Mesenteric fat pad (tissue), 1 donor: ENCODE data around the gene BRAT1. TPM values are rescaled to one million over a fixed set of nuclear protein-coding genes. Genes with fewer than 3 reads are reported as not detected.
"Not testable (repeated sequence)": the region's sequence is repeated elsewhere in the genome, so short reads cannot be mapped to it uniquely, and the experiment has no call there.

ENCODE experiments used
- DNase-seq: peaks from one replicate; pipeline ENCODE4 v3.0.0-alpha.2; 2020; ENCODE audit warnings: low spot score
- total RNA-seq: library from RNA; stranded (reverse); fragmentation: NEBNext Ultra II Directional; extraction: Animal tissue kit (Norgen Biotek cat#: 25700); gene quantifications from one replicate; pipeline ENCODE4 v1.2.1, GENCODE V29; 2021
- donor health status: DM: yes; HTN: yes; CAD: no.

The BRAT1 gene
- total RNA-seq, 1 donor from 2014 or later: 29.8 TPM

- DNase-seq: no peak
These were observed 16.1 kb downstream of the BRAT1 start for GRCh38 chr7:2539031-2539911.

- DNase-seq: no peak
These were observed 17.1 kb downstream of the BRAT1 start for GRCh38 chr7:2537981-2538851.

DNA sequence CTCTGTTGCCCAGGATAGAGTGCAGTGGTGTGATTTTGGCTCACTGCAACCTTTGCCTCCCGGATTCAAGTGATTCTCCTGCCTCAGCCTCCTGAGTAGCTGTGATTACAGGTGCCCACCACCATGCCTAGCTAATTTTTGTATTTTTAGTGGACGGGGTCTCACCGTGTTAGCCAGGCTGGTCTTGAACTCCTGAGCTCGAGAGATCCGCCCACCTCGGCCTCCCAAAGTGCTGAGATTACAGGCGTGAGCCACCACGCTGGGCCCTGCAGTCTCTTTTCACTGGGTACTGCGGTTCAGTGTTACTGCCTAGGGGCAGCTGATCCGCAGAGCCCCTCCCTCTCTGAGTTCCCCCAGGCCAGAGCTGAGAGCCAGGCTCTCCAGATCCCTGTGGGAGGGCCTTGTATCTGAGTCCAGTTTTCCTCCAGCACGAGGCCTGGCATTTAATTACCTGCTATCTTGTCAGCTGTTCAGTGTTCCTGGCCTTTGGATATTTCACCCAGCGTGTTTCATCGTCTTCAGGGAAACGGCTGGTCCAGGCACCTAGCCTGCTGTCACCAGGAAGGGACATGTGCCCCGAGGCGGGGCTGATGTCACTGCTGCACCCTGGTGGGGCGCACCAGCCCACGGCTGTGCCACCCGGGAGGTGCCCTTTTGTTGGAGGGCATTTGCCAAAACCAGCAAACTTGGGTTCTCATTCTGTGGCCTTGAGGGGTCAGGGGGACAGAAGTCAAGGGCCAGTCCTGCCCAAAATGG lies 19.3 kb downstream of the BRAT1 start:
- DNase-seq: not testable (repeated sequence)

- not testable (repeated sequence) for DNase-seq
These were observed 21.1 kb downstream of the BRAT1 start for GRCh38 chr7:2534214-2534613.

DNA sequence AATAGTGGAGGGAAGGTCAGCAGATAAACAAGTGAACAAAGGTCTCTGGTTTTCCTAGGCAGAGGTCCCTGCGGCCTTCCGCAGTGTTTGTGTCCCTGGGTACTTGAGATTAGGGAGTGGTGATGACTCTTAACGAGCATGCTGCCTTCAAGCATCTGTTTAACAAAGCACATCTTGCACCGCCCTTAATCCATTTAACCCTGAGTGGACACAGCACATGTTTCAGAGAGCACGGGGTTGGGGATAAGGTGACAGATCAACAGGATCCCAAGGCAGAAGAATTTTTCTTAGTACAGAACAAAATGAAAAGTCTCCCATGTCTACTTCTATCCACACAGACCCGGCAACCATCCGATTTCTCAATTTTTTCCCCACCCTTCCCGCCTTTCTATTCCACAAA lies 21.8 kb downstream of the BRAT1 start:
- DNase-seq: not testable (repeated sequence)

- not testable (repeated sequence) for DNase-seq
These were observed 22.5 kb downstream of the BRAT1 start for GRCh38 chr7:2532816-2533215.

- DNase-seq: not testable (repeated sequence)
These were observed 23.0 kb downstream of the BRAT1 start for GRCh38 chr7:2532199-2532772.

GRCh38 chr7:2531796-2532110 lies 23.6 kb downstream of the BRAT1 start:
- not testable (repeated sequence) for DNase-seq

DNA sequence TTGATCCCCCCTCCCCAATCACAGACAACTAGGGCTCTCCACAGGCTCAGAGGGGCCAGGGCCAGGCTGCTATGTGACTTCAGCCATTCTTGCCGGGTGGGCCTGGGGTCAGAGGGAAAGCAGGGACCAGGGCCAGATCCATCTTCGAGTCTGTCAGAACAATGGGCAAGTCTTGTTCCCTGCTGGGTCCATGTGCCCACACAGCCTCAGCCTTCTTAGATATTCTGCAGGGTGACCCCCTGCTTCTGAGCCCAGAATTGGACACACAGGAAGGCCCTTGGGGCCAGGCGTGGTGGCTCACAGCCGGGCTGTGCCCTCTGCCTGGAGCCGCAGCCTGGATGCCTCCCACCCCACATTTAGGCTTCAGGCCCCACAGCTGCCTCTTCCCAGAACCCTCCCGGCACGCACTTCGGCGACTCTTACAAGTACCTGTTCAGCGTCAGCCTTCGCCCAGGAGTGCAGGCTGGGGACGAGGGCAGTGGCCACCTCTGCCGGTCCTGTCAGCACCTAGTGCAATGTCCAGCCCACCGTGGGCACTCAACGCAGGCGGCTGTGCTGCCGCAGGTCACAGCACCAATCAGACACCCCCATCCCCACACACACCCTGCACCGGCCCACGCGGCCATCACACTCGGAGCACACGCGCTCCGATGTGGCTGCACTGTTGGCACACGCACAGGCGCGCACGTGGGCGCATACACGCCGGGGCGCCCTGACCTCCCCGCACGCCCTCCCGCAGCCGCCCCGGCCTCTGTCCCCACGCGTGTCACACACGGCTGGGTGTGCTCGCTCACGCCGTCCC lies 24.1 kb downstream of the BRAT1 start:
- DNase-seq: not testable (repeated sequence)

- DNase-seq: no peak
These were observed 25.0 kb downstream of the BRAT1 start for GRCh38 chr7:2530071-2530987.

GRCh38 chr7:2529161-2530070 lies 25.9 kb downstream of the BRAT1 start:
- no peak for DNase-seq

DNA sequence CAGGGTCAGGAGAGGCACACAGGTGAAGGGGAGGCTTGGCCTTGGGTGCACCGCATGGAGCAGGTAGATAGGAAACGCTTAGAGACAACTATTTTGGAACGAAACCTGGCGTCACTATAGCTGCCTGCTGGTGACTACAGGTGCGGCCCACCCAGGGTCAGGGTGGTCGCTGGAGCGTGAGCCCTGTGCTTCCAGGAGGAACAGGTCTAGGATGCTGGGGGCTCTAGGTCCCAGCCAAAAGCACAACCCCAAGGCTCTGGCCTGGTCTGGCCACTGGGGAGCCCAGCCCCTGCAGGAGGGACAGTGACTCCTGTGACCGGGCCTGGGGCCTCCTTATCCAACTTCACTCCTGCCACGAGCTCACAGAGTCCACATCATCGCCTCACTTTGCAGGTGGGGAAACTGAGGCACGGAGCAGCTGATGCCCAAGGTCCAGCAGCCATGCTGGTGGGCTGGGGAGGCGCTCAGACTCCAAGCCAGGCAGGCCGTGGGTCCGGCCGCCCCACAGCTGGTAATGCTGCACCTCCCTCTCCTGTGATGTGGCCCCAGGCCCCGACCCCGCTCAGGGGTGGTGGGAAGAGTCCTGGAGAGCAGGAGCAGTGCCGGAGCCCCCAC lies 26.7 kb downstream of the BRAT1 start:
- DNase-seq: no peak

DNA sequence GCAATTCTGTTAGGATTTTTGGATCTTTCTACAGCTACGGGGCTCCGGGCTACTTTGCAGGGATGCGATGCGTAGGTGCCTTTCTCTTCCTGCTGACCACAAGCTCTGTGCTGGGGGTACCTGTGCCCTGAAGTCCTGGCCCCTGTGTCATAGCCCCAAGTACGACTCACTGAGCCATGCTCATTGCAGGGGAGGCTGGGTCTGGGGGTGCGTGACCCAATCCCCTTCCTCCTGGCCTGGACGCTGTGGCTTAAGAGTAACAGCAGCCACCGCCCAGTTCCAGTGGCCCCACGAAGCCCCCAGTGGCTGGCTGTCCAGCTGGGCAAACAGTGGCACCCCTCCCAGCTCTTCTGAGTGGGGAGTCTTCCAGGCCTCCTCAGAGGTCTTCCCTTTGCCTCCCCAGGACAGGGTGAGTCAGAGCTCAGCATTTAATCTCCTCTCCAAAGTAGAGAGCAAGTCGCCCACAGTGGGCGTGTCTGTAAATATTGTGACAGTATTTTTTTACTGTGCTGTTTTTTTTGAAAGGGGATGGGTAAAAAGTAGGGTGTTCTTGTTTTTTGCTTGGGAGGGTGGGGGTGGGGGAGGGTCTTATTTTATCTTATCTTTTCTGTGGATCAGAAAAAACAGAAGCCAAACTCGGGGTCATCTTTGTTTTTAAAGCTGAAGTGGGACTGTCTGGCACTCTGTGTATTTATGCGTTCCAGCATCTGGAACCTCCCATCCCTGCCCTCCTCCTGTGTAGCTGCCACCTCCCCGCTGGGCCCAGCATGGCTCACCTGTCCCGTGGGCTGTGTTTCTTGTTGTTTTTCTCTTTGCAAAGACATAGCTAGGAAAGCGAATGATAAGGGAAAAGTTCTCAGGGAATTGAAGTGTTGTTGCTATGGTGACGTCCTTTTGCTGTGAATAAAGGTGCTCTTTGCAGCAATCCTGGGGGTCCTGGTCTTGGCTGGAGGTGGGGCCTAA lies 27.5 kb downstream of the BRAT1 start:
- DNase-seq: no peak

DNA sequence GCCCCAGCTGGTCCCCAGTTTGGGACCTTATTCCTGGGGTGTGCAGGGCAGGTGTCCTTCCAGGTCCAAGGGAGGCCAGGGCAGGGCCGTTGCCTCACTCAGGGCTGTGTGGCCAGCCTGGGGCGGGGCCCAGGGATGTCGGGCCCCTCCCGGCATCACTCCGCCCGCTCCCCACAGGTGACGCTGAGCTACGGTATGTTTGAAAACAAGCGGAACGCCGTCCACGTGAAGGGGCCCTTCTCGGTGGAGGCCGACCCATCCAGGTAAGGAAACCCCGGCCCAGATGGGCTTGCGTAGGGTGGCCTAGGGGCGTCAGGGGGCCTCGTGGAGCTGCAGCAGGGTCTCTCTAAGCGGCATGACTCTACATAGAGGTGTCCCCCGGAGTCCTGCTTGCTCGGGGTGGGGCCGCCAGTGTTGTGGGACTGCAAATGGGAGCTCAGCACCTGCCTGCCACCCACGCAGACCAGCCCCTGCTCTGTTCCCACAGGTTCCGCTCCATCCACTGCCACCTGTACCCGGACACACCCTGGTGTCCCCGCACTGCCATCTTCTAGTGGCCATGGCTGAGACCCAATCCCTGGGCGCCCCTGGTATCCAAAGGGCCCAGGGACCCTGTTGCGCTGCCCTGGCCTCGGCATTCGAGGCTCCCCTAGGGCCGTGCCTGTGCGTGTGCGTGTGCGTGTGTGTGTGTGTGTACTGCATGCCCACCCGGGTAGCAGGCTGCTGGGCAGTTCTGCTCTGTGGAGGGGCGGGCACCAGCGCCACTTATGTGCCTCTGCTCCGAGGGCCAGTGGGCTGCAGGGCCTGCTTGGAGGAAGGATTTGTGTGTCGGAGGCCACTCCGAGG lies 28.4 kb downstream of the BRAT1 start:
- no peak for DNase-seq
